GM19043 (cell line): ENCODE data around the gene USB1.

ENCODE experiments used
- ATAC-seq: cut with Tn5 transposase; IDR thresholded peaks from one replicate; pipeline ENCODE4 v1.9.1; 2021; ENCODE audit warnings: low read depth; ENCODE audit not compliant: unreplicated experiment

The USB1 gene, protein sequence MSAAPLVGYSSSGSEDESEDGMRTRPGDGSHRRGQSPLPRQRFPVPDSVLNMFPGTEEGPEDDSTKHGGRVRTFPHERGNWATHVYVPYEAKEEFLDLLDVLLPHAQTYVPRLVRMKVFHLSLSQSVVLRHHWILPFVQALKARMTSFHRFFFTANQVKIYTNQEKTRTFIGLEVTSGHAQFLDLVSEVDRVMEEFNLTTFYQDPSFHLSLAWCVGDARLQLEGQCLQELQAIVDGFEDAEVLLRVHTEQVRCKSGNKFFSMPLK

DNA sequence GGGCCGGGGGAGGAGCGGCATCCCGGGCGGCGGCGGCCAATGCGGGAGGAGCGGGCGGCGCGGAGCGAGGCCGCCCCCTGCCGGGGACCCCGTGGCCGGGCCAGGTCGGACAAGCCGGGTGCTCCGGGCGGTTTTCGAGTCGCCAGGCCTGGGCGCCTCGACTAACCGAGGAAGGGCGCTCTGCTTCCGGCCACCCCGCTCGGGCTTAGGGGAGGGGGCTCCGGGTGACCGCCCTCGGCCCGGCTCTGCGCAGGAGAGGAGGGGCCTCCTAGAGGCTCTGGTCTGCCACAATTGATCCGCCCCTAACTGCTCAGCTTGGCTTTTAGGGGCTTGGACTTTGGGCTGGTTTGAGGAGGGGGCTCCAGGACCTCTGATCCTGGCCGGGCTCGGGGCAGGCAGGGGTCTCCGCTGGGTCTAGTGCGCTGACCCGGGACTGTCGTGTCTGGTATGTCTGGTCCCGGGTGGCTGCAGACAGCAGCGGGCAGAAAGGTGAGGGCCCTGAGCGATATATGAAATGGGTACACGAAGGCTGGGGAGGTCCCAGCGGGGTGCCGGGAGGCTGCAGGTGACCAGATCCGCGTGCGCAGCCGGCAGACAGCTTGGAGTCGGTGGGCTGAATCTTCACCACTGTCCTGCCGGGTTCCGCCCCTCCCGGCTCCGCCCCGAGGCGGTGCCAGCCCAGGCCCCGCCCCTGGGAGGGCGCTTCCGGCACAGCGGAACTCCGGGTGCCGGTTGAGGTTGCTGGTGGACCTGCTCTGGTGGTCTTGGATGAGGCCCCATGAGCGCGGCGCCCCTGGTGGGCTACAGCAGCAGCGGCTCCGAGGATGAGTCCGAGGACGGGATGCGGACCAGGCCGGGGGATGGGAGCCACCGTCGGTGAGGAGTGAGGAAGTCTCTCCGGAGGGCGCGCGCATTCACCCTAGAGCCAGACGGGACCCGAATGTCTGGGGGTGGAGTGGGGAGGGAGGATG lies at the start of gene USB1:
TSS of gene USB1 (plus strand) at position 702 of the 971 bp plus-strand sequence. CDS start at position 779, 77 bp downstream.
- peak; percentile 67 for ATAC-seq

- ATAC-seq: no peak
These were observed 48.3 kb upstream of the USB1 start for GRCh38 chr16:57952909-57953308.

DNA sequence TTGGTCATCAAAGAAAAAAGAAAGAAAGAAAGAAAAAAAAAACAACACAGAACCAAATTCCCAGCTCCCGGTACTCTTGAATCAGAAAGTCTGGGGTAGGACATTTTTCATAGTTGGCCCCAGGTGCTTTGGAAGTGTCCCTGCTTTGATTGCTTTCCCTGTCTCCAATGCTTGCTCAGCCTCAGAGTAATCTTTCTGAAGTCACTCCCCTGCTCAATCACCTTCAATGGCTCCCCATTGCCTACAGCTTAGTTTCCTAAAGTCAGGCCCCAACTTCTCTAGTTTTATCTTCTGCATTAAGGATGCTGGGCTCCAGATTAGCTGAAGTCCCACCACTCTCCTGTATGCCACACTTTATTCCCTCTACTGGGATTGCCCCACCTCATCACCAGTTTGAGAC lies 47.4 kb upstream of the USB1 start:
- no peak for ATAC-seq

- no peak for ATAC-seq
These were observed 45.5 kb upstream of the USB1 start for GRCh38 chr16:57955572-57956188.

DNA sequence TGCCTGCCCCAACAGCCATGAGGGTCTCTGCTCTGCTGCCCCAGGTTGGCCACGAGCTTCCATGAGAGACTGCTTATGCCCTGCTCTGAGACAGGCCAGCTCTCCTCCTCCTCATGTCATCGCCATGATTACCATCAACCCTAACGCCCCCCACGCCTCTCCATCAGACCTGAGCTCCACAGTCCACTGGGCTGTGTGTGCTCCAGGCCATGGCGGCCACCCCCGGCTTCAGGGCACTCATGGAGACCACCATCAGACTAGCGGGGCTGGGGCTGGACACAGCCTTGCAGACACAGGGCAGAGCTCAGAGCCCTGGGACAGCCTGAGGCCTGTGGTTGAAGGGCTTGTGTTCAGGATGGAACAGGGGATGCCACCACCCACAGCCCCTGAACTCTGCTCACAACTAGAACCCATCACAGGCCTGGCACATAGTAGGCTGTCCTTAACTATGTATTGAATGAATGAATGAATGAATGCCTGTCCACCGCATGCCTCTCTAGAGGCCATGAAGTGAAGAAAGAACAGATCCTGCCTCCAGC lies 44.9 kb upstream of the USB1 start:
- ATAC-seq: no peak

GRCh38 chr16:57956924-57957672 lies 44.1 kb upstream of the USB1 start:
- no peak for ATAC-seq

GRCh38 chr16:57957673-57958392 lies 43.4 kb upstream of the USB1 start:
- ATAC-seq: no peak

- ATAC-seq: no peak
These were observed 42.7 kb upstream of the USB1 start for GRCh38 chr16:57958544-57958943.

DNA sequence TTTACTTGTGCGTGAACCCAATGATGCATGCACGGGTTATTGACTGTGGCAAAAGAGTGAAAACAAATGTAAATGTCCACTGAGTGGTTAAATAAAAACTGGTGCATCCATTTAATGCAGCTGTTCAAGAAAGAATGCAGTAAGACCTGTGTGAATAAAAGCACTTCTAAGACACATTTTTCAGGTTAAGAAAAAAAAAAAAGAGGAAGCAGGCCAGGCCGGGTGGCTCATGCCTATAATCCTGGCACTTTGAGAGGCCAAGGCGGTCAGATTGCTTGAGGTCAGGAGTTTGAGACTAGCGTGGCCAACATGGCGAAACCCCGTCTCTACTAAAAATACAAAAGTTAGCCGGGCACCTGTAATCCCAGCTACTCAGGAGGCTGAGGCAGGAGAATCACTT lies 42.1 kb upstream of the USB1 start:
- no peak for ATAC-seq

DNA sequence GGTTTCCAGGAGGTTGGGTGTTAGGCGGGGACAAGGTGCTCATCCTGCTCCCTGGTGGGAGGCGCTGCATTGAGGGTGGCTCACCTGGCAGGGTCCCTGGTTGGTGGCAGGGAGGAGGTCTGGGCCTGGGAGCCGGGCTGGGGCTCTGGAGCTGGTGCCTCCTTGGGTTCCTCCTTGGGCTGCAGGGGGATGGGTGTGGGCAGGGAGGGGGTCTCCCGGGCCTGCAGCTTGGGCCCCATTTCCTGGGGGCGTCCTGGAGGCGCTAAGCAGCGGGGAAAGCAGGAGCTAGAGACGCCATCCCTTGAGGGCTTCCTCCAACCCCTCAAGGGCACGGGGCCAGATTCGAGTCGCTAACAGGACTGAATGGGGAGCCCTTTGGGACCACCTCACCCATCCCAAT lies 41.4 kb upstream of the USB1 start:
- no peak for ATAC-seq

GRCh38 chr16:57960310-57960709 lies 40.9 kb upstream of the USB1 start:
- no peak for ATAC-seq

- no peak for ATAC-seq
These were observed 40.3 kb upstream of the USB1 start for GRCh38 chr16:57960826-57961472.

DNA sequence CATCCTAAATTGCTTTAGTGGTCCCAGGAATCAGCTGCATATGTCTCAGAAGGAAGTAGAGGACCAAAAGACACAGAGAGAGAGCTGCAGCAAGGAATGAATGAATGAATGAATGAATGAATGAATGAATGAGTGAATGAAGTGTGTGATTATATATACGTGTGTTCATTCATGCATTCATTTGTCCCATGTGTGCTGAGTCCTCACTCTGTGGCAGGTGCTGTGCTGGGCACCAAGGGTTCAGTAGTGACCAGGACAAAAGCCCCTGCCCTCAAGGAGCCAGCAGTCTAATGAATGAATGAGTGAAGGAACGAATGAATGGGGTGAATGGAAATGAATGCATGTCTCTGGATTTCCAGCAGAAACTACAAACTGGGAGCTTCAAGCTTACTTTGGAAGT lies 39.7 kb upstream of the USB1 start:
- ATAC-seq: no peak

GRCh38 chr16:57962046-57962445 lies 39.2 kb upstream of the USB1 start:
- ATAC-seq: no peak

DNA sequence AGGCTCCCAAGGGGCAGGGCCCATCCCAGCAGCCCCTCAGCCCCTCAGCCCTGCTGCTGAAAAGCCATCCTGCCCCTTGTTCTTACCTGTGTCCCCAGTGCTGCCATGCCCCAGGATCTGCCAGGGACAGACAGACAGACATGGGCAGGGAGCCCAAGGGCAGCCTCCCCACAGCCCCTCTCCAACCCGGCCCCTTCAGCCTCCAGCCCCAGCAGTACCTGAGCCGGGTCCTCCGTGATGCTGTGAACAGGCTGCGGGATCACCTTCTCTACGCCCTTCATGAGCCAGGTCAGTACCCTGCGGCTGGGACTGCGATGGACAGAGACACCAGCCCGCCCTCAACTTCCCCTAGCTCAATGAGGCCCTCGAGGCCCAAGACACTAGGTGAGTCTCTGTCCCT lies 38.5 kb upstream of the USB1 start:
- ATAC-seq: no peak

- ATAC-seq: no peak
These were observed 37.0 kb upstream of the USB1 start for GRCh38 chr16:57964157-57964700.

- no peak for ATAC-seq
These were observed 34.9 kb upstream of the USB1 start for GRCh38 chr16:57966204-57966771.

DNA sequence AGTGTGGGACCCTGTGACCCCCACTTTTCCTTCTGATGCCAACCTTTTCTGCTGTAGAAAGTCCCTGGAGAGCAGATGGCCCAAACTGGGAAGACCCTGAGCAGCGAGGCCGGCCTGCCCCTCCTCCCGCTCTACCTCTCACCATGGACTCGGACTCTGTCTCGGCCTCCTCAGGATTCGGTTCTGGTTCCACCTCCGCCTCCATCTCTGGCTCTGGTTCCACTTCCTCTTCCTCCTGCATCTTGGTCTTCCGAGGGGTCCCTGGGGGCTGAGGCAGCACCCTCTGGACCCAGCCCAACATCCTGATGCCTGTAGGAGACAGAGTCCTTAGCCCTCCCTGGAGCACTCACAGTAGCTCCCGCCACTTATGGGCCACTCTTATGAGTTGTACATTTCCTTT lies 34.2 kb upstream of the USB1 start:
- ATAC-seq: no peak

- ATAC-seq: no peak
These were observed 33.3 kb upstream of the USB1 start for GRCh38 chr16:57967916-57968315.
